Measurements from ENCODE around the gene PRR7.
"Not testable (repeated sequence)": the region's sequence is repeated elsewhere in the genome, so short reads cannot be mapped to it uniquely, and the experiment has no call there.

PRR7 gene

DNA sequence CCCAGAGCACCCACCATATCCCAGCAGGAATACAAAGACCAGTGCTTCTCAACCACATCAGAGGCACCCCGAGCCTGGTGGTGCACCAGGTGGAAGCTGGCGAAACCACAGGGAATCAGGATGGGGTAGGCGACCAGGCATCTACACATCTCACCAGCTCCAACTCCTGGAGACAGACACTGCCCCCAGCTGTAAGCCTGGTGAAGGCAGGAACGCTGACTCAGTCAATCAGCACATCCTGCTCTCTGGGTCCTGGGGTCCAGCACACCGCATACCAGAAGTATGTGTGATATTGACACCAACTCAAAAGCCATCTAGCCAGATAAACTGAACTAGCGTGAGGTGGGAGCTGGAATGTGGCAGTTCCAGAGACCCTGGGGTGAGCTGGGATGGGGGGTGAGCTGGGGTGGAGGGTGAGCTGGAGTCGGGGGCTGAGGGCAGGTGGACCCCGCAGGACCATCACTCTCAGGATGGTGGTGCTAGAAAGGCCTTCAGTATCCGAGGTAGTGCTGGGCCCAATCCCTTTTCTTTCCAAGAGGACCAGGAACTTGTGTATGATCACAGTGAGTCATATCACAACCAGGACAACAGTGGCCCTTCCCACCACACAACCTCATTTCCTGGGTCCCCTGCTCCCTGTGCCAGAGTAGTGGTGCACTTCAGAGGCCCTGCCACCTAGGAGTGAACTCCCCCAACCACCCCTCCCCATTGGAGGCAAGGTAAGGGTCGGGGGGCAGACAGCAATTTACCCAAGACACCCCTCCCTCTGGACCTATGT, 24.3 kb downstream of the PRR7 start:
- DNase-seq, result peak in 1 of 2 experiments; percentile 37

GRCh38 chr5:177471610-177472356, 25.2 kb downstream of the PRR7 start:
- DNase-seq, result no peak

- no peak for DNase-seq
Measured at GRCh38 chr5:177472460-177473442, 26.1 kb downstream of the PRR7 start.

DNA sequence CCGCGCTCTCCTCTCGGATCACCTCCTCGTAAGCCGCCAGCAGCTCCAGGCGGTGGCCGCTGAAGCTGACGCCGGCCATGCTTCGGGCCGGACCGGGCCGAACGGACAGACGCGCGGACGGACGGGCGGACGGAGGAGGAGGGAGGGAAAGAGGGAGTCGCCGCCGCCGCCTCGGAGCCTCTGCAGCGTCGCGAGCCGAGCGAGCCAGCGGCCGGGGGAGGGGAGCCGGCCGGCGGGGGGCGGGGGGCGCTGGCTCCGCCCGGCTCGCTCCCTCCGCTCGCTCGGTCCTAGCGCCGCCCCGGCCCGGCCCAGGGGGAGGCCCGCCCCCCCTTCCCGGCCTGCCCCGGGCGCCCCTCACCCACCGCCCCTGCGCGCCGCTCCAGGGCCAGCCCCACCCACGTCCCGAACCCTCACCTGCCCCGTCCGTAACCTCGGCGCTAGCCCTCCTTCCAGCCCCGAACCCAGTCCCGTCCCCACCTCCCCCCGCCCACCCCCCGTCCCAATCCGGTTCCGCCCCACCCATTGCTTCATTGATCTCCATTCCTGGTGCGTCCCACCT, 26.9 kb downstream of the PRR7 start, which contains the start of gene DBN1:
Gene DBN1 (minus strand): TSS at position 192 of the 559 bp plus-strand sequence. CDS start 113 bp downstream, at position 79.
- peak in 1 of 2 experiments; percentile 47 for DNase-seq

DNA sequence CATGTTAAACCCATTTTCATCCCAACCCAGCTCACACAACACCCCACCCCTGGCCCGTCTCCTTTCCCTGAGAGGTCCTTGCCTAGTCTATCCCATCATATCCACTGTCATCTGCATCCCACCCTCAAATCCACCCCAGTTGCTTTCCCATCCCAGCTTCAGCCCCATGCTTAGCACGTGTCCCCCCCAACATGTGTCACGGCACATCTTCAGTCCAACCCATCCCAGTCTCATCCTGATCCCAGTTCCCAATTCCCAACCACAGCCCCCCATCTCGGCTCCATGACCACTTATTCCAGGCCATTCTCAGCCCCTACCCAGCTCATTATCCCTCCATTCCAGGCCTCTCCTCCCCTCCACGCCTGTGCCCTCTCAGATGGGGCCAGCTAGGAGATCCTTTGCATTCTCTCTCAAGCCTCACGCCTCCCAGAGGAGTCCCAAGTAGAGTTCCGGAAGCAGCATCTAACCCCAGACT, 27.4 kb downstream of the PRR7 start:
- no peak for DNase-seq

GRCh38 chr5:177474846-177475562, 28.4 kb downstream of the PRR7 start:
- DNase-seq, result no peak

DNA sequence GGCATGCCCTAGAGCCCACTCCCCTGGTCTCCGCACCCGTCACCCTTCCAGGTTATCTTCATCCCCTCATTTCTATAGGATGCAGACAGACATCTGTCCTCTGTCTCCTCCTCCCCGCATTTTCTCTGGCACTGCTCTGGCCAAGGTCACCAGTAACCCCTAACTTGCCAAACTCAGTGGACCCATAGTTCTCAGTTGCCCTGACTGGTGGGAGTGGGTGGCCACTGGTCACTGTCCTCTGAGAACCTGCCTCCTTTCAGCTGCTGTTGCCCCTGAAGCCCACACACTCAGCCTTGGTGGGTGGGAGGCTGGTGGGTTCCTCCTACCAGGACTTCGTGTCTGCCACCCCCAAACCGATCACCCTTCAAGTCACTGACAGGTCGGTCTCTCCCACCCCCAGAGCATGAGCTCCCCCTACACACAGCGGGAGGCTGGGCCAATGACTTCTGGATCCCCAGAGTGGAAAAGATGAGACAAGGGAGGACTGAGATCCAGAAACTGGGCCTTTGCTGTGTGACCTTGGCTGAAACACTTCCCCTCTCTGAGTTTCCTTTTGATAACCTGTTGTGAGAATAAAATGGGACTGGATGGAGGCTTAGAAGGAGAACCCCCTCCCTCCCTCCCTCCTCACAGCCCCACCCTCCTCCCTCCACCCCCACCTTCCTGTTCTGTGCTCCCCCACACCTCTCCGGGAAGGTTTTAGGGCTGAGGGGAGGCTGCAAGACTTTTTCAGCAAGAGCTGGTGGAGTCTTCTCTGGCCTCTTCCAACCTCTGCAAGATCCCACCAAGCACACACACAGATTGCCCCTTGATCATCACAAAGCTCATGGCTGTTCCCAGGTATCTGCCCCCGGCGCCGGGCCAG, 29.2 kb downstream of the PRR7 start:
- DNase-seq, result no peak

DNA sequence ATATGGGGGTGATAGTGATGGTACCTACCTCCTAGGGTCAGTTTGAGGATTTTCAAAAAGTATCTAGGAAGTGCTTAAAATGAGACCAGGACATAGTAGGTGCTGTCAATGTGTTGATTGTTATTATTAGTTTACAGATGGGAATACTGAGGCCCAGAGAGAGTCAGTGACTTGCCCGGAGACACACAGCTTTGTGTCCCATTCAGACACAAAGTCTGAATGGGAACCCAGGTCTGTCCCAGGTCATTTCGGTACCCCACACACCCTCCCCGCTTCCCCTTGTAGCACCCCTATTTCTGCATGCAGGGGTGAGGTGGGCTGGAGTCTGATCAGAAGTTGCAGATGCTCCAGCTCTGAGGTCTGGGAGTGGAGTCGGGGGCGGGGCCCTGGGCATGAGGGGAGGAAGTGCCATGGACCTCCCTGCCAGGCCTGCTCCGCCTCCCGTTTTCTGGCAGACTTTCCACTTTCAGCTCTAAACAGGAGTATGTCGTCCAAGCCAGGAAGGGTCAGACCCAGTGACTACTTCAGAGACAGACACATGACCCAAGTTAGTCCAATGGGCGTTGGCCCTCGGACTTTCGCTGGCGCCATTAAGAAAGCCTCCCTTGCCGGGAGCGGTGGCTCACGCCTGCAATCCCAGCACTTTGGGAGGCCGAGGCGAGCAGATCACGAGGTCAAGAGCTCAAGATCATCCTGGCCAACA, 30.1 kb downstream of the PRR7 start:
- DNase-seq, result no peak

DNA sequence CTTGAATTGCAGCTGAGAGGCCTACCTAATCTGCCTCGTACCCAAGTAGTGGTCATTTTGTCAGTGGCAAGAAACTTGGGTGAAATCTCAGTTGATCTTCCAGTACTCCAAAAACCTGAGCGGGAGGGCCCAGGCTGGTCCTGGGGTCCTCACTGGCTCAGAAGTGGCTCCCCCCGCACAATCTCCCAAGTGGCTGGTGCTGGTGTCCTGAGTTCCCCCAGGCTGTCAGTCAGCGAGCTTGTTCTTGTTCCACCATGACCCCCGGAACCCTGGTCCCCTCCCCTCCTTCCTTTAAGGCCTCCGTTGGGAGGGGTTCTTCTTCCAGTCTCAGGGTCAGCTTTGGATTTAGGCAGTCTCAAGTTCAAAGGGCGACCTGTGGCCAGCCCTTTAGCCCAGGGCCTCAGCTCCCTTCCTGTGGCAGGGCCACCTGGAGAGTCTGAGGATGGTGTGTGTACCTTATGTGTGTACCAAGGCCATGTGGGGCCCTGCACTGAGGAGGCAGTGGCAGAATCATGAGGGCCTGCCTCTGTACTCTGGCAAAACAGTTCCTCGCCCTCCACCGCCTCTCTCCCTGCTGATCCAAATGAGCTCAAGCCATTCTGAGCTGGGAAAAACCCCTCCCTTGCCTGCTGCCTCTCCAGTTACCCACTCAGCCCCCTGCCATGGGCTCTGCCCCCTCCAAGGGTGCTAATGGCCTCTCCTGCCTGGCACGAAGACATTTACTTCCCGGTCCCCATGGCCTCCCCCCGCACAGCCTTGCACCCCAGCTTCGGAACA, 31.3 kb downstream of the PRR7 start:
- DNase-seq, result no peak

GRCh38 chr5:177478711-177479646, 32.4 kb downstream of the PRR7 start:
- no peak for DNase-seq

DNA sequence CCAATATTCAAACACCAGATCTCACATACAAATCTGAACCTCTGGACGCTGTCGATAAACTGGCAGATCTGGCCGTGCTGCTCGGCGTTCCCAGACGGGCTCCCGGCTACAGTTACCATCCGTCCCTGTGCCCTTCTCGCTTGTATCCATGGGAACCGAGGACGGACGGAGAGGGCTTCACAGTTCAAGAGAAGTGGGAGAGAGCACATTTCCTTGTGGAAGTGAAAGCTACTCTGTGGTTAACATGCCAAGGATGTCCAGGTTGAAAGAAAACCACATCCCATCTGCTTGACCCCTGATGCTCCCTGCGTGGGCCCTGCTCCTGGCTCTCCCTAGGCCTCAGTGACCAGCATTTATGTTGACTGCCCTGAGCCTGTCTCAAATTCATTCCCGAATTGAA, 33.2 kb downstream of the PRR7 start:
- DNase-seq, result no peak

GRCh38 chr5:177482359-177482795, 35.8 kb downstream of the PRR7 start:
- DNase-seq, result no peak

DNA sequence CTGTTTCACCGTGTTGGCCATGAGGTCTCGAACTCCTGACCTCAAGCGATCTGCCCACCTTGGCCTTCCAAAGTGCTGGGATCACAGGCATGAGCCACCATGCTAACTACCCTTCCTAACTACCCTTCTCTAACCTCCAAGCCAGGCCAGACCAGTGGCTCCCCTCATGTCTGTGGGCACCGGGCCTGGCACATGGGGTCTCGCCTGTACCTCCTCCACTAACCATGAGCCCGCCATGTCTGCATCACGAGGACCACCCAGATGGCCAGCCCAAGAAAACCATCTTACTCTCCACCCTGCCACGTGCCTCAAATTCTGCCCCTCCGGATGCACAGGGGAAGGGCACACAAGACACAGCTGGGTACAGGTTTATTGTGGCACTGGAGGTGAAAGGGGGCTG, 36.4 kb downstream of the PRR7 start:
- no peak for DNase-seq

- DNase-seq, result no peak
Measured at GRCh38 chr5:177483994-177484901, 37.6 kb downstream of the PRR7 start.

DNA sequence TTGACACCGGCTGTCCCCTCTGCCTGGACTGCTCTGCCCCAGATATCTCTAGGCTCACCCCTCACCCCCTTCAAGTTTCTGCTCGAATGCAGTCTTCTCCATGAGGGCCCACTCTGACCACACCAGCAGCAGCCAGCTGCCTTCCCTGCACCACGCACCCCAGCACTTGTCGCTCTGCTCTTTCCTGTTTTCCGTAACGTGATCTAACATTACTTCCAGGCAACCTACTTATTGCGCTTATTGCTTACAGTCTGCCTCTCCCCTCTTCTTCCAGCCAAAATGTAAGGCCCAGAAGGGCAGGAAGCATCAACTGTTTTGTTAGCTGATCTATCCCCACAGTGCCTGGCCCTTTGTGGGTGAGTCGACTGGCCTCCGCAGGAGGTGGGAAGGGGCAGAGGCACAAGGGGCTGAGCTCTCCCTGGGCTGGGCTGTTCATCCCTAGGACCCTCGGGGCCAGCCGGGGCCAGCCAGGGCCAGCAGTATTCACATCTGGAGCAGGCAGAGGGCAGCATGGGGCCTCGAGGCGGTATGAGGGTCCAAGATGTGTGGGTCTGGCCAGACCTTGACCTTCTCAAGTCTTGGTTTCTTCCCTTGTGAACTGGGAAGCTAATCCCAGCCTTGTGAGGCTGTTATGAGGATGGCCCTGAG, 38.4 kb downstream of the PRR7 start:
- DNase-seq, result no peak

DNA sequence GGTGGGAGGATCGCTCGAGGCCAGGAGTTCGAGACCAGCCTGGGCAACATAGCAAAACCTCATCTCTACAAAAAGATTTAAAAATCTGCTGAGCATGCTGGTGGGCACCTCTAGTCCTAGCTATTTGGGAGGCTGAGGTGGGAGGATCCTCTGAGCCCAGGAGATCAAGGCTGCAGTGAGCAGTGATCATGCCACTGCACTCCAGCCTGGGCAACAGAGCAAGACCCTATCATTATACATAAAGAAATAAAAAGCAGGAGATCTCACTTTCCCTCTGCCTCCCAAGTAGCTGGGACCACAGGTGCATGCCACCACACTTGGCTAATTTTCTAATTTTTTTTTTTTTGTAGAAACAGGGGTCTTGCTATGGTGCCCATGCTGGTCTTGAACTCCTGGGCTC, 39.1 kb downstream of the PRR7 start:
- DNase-seq, result not testable (repeated sequence)

Data from SW 1271 (cell line).